Measurements from ENCODE around the gene C13orf42.

GRCh38 chr13:51091839-51092238 is 19.2 kb downstream of the C13orf42 start:
- TF ChIP-seq CTCF (conservative IDR thresholded peaks at IDR 0.05; ENCODE audit: low read length), result no peak
- TF ChIP-seq EZH2phosphoT487 (IDR thresholded peaks at IDR 0.05; ENCODE audit: borderline replicate concordance), result no peak
